Cerebellar cortex (tissue), 1 donor: ENCODE data around the gene ALAS1.

Experiments used
- DNase-seq: peaks from one replicate; pipeline ENCODE4 v3.0.0-alpha.2; 2015; ENCODE audit warnings: low spot score

The ALAS1 gene

GRCh38 chr3:52249683-52250082 is 51.7 kb downstream of the ALAS1 start:
- no peak for DNase-seq

GRCh38 chr3:52250122-52250521 is 52.2 kb downstream of the ALAS1 start:
- DNase-seq = no peak

GRCh38 chr3:52253314-52254304 is 55.6 kb downstream of the ALAS1 start:
- no peak for DNase-seq

GRCh38 chr3:52254608-52255007 is 56.6 kb downstream of the ALAS1 start:
- DNase-seq = no peak

- no peak for DNase-seq
Measured at GRCh38 chr3:52256159-52256558, 58.2 kb downstream of the ALAS1 start.

- DNase-seq = no peak
Measured at GRCh38 chr3:52256622-52257021, 58.7 kb downstream of the ALAS1 start.

- DNase-seq = no peak
Measured at GRCh38 chr3:52257911-52258310, 60.0 kb downstream of the ALAS1 start.

GRCh38 chr3:52259035-52259434 is 61.1 kb downstream of the ALAS1 start:
- DNase-seq = no peak

GRCh38 chr3:52259448-52259847 is 61.5 kb downstream of the ALAS1 start:
- DNase-seq = no peak

GRCh38 chr3:52262447-52262846 is 64.5 kb downstream of the ALAS1 start:
- DNase-seq = no peak
